GM19397 (cell line): Measurements from ENCODE around the gene LRRIQ1.

ENCODE experiments used
- ATAC-seq: cut with Tn5 transposase; IDR thresholded peaks from one replicate; pipeline ENCODE4 v1.9.1; 2021; ENCODE audit warnings: mild to moderate bottlenecking, moderate library complexity; ENCODE audit not compliant: unreplicated experiment

LRRIQ1 gene

DNA sequence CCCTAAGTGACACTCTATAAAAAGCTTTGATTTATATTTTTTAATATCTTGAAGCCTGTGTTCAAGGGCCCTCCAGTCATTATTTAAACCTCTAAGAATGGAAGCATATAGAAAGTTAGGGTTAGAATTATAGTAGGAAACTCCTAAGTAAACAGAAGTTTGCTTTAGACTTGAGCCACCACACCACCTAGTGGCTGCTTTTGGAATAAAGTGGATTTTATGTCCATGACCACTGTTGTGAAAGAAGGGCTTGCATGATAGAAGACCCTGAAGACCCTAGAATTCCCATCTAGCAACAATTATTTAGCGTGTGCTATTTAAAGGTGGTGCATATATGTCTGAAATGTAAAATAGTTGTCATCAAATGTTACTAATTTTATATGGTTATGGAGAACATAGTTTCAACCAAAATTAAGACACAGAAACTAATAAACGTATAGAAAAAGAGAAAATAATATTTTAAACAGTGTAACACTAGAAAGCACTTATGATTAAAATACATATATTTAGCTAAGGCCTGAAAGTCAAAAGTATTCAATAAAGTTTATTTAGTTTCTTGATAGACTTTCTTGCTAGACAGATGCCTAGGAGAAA lies 21.3 kb downstream of the LRRIQ1 start:
- peak; percentile 60 for ATAC-seq

DNA sequence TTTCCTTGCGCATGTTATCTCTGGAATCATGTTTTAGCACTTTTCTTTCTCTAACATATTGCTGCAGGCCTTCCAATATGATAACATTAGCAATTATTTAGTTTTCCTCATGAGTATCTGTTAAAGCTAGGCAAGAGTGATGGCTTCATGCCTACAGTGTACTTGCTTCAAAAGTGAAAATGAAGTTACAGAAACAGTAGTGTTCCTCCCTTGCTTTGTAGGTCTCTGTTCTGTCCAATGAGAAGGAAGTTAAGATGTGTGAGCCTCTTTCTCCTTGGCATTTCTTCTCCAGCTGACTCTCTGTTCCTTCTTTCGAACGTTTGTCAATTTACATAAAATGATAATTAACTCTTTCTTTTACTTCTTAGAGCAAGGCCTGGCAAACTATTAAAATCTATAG lies 22.2 kb downstream of the LRRIQ1 start:
- no peak for ATAC-seq

DNA sequence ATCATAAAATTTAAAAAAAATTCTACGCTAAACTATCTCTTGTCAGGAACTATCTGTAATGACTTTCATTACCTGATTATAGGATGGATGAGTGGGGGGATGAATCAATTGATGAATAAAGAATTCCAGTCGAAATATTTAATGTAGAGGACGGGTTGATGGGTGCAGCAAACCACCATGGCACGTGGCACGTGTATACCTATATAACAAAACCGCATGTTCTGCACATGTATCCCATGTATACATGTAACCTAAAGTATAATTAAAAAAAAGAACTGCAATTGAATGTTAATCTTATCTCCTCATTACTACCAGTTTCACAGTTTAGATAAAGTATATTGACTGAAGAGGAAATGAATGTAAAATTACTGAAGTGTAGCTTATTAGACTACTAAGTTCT lies 23.4 kb downstream of the LRRIQ1 start:
- no peak for ATAC-seq

DNA sequence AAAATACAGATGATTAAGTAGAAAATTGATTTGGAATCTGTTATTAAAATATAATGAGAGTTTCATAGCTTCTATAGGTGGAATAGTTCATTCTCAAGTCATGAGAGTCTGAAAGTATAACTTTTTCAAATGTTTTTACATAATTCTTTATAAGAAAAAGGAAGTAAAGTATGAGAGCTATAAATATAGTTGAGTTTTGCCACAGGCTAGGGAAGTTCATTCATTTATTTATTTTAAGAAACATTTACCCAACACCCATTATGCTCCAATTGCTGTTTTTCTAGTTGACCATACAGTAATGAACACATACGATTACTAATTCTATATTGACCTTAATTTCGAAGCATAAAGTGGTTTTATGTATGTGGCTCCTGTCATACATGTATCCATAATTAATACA lies 24.8 kb downstream of the LRRIQ1 start:
- no peak for ATAC-seq

DNA sequence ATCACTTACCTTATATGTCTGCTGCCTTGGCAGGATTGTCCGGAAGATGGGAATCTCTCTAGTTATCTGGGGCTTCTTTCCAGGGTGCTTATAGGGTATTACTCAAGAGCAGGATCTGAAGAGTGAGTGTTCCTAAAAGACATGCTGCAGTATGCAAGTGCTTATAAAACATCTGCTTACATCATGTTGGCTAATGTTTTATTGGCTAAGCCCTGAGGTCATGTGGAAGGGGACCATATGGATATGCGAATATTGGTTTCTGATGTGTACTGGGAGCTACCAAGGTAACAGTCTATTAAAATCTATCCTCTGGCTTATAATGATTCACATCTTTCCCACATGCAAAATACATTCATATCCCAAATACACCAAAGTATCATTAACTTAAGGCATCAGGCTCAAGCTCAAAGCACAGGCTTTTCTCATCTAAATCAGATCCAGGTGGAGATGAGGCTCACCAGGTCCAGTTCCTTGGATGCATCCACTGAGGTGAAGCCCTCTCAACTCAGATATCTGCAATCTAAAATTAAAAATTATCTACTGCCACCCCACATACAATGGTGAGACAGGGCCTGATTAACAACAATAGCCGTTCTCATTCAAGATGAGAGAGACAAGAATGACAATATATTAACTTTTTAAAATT lies 29.8 kb downstream of the LRRIQ1 start:
- no peak for ATAC-seq

DNA sequence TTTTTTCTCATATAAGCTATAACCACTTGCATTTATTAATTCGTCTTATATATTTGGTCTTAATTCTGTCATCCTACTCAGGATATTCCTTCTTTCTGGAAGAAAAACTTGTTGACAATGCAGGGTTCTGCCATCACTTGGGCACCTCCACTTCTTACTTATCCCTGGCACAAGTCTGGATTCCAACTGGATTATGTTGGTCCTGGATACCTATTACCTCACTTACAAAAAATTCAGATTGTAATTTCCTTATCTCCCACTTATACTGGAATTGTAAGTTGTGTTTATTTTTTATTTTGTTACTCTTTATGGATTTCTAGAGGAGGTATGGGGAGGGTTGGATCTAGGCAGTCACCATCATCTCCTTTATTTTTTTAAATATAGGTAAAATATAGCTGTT lies 36.7 kb downstream of the LRRIQ1 start:
- ATAC-seq, result no peak

DNA sequence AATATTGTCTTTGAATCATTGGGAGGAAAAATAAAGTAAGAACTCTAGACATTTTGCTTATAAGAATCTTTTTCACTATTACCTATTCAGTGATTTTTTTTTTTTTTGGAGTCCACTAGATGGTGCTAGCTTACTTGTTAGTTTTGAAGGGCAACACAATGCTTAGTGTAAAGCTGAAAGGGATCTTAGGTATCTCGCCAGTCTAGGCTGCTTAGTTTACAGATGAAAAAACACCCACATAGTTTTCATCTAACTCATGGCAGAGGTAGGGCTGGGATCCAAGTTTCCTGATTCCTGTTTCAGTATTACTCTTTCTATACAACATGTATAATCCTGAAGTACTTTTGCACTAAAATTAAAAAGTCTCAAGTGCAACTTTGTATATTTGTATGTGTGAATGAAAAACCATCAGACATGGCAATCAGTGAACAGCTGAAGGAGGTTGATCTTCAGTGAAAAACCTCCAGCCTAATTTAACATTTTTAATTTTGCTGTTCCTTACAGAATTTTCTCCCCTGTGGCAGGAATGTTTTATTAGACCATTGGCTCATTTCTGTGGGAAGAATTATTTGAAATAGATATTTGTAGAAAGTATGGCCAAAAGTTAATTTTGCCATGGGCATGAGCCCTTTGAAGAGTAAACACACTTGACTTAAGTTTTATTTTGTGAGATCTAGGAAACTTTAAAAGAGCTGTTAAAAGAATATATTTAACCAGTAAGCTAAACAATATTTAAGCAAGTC lies 40.7 kb downstream of the LRRIQ1 start:
- ATAC-seq, result peak; percentile 58

DNA sequence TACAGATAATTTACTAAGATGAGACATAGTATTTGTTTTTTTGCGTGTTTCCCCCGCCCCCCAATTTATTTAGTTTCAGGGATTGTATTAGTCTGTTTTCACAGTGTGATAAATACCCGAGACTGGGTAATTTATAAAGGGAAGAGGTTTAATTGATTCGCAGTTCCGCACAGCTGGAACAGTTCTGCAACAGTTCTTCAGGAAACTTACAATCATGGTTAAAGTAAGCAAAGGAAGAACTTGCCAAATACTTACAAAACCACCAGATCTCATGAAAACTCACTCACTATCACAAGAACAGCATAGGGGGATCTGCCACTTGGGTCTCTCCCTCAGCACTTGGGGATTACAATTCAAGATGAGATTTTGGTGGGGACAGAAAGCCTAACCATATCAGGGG lies 48.9 kb downstream of the LRRIQ1 start:
- no peak for ATAC-seq

DNA sequence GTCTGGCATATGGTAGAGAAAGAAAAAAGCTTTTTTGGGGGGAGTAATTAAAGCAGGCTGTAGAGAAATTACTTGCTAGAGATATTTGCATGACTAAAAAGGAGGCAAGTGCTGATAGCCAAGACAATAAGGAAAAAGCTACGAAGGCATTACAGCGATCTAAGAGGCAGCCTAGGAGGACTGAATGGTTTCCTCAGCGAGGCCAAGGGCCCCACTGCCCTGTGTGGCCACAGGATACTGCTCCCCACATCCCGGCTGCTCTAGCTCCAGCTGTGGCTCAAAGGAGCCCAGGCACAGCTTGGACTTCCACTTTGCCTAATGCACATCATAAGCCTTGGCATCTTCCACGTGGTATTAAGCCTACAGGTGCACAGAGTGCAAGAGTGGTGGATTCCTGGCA lies 53.6 kb downstream of the LRRIQ1 start:
- no peak for ATAC-seq

DNA sequence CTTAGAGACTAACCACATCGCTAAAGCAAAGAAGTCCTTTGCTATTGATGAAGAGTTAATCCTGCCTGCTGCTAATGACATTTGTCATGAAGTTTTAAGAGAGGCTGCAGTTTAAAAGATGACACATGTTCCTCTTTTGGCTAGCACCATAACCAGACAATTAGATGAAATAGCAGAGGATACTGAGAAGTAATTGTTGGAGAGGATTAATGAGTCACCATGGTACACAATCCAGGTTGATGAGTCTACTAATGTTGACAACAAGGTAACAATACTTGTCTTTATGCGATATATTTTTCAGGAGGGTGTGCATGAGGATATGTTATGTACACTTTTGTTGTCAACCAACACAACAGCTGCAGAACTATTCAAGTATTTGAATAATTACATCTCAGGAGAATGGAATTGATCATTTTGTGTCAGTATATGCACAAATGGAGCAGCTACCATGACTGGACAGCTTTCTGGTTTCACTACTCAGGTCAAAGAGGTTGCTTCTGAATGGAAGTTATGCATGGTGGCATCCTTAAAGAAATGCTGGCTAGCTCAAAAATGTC lies 56.7 kb downstream of the LRRIQ1 start:
- no peak for ATAC-seq

DNA sequence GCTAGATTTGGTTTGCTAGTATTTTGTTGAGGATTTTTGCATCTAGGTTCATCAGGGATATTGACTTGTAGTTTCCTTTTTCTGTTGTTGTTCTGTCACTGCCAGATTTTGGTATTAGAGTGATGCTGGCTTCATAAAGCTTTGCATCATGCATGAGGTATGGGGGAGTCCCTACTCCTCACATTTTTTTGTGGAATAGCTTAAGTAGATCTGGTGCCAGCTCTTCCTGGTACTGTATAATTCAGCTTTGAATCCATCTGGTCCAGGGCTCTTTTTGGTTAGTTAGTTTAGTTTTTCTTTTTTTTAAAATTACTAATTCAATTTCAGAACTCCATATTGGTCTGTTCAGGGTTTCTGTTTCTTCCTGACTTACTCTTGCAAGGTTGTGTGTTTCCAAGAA lies 59.4 kb downstream of the LRRIQ1 start:
- ATAC-seq, result no peak

DNA sequence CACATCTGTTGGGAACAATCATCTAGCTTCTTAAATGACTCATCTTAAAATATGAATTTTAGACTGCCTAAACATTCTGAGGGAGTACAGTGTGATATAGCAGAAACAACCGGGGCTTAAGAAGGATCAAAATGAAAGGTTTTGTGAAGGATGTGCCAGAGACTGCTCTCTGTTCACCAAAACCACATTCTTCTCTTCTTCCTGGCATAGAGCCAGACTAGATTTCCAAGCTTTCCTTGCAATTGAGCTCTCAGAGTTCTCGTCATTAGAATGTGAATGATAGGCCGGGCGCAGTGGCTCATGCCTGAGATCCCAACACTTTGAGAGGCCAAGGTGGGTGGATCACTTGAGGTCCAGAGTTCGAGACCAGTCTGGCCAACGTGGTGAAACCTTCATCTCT lies 94.5 kb downstream of the LRRIQ1 start:
- ATAC-seq, result no peak

DNA sequence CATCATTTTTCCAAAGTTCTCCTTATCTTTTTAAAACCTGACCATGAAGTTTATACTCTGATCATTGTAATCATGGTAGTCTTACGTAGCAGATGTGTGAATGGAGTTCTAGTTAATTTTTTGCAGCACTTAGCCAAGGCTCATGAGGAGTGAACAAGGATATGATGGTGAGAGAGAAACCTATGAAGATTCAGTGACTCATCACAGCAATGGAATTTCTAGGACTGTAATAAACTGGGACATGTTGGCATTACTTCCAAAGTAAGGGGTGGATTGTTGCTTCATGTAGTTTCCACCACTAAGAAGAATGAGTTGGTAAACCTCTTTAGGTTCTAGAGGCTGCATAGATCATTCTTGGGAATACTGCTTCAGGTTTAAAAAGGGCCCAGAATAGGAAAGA lies 102.7 kb downstream of the LRRIQ1 start:
- ATAC-seq, result no peak

DNA sequence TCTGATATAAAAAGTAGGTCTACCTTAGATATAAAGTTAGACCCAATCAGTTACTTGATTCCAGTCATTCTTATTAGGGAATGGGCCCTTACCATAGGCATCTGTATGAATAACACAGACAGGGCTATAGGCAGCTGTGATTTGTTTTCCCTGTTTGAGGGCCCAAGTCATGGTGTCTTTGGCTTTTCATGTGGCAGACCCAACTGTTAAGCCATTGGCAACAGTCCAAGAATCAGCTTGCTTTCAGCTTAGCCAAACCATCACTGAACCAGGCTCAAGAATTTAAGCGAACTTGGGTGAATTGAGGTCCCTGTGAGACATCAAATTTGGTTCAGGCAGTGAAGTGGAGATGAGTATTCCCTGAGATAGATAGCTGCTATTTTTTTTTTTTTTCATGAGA lies 111.2 kb downstream of the LRRIQ1 start:
- no peak for ATAC-seq

DNA sequence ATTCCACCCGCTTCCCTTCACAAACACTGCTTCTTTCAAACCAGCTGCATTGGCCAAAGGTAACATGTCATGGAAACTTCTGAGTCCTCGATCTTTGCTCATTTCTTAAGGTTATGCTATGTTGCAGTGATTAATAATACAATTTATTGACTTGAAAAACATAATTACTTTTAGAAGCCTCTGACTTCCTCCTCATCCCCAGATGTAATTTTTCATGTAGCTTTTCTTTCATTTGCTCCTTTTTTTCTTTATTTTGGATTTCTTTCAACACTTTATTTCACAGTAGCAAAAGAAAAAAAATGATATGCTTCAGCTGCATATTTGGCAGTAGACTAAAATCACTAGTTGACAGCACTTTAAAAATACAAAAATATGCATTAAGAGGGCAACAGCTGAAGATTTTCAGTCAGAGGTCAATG lies 116.2 kb downstream of the LRRIQ1 start:
- no peak for ATAC-seq

DNA sequence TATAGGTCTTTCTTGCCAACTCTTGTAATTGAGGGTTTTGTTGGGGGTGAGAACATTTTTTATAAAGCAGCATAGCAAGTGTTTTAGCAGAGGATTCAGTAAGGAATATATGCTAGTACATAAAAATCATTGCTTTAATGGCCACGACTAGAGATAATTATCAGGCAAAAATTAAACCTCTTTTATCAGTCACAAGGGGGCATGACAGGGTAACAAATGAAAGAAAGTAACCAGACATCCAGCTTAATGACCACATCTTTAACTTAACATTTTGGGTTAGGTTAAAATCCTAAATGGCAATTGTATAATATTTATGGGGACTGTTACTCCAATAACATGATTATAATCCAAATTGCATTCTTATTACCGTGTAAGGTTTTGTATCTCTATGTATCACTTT lies 119.6 kb downstream of the LRRIQ1 start:
- ATAC-seq, result no peak

DNA sequence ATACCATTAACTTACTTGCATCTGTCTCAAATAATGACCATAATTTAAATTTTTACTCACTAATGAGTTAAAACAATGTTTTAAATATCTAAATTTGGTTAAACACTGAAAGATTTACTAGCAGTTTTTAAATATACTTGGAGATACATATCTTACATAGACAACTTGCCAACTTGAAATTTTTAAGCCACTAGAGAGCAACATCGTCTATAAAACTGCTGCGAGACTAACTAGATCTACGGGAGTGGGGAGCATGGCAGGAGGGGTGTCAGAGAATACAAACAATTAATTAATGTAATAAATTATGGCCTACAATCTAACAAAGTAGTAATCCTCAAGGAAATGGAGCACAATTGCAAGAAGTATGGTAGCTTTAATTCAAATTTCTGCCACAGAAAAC lies 120.4 kb downstream of the LRRIQ1 start:
- no peak for ATAC-seq

DNA sequence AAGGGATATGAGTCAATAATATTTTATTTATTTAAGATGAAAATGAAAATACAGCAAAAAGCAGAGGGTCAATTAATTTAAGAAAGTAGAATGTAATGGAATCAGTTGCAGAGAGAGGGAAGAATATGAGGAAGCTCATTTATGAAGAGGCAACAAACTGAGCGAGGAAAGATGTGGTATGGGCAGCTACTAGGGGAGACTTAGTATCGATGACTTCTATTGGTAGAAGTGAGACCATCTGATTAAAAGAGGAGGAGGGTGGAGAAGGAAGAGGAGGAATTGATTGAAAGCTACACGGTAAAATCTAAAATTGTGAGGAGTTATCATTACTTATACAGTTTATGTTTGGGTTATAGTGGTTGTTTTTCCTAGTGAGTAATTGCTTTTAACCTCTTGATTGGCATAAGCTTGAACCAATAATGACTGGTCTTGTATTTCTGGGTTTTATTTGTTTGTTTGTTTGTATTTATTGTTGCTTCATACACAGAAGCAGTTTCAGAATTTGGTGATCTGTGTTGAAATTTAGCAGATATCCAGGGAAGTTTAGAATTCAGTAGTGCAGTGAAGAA lies 121.0 kb downstream of the LRRIQ1 start:
- no peak for ATAC-seq

DNA sequence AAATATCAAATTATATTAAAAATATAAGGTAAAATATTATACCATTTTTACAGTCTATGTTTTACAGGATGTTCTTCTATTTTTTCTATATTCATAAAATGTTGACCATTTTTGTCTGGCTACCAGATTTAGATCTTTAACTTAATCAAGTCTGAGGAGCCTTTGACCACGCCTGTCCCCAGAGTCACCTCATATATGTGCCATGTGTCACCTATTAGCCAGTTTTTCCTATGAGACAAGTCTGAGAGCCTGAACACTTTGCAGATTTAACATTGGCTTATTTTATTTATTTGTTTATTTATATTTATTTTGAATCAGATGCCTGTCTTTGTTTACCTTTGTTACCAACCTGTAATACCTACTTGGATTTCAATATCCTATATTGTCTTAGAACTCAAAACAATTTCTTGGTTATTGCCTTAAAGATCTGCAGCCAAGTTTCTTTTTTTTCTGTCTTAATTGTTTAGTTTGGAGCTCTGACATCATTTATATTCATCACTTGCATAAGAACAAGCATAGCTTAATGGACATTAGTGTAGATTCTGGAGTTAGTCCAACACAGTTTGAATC lies 127.7 kb downstream of the LRRIQ1 start:
- ATAC-seq, result no peak

DNA sequence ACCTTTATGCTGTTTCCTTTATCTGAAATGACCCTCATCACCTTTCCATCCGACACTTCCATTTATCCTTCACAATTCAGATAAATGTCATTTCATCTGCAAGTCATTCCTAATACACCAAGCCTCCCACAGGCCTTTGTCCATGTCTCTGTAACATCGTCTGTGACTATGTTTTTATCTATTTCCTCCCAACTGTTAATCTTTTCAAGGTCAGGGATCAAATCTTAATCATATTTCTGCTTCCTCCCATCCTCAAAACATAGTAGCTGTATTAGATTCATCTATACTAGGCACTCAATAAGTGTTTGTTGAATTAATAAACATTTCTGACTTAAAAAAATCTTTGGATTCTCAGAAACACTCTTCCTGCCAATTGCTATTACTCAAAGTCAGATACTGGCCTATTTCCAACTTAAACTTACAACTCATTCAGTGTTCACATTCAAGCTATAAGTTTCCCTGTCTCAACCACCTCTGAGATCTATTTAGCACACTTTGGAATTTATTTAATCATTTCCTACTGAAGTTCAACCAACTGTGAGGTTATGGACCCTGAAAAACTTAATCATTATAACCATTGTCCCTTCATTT lies 143.6 kb downstream of the LRRIQ1 start:
- no peak for ATAC-seq

DNA sequence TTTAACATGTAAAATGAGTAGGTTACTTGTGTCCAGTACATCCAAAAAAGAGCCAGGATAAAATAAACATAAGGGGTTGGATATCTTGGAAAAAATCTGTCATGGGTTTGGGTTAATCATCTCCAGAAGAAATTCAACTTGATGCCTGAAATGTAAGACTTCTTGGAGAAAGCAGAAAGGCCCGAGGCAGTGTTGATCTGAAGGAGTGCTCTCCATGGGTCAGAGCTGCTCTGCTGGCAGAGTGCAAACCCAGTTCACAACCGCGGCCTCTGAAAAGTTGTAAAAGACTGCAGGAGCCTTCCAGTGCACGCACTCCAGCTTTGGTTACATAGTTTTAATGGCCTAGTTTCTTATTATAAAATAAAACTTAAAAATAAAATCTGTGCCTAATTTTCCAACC lies 146.5 kb downstream of the LRRIQ1 start:
- no peak for ATAC-seq
